Esophagus muscularis mucosa (tissue), 4 donors: Measurements from ENCODE around the gene ARID5B. TPM values are rescaled to one million over a fixed set of nuclear protein-coding genes. Genes with fewer than 3 reads are reported as not detected.

Source experiments
- DNase-seq: peaks from one replicate; pipeline ENCODE4 v3.0.0-alpha.2; 2017; ENCODE audit errors: extremely low spot score
- H3K27ac ChIP-seq, 4 donors: fragments of 200-600 bp; sonication (generic); replicated peaks in 1 of 4; 1 replicate in 3 of 4; 2 replicates in 1 of 4; pipeline ENCODE4 v1.5.1; 2016 to 2019; ENCODE audit warnings: mild to moderate bottlenecking in 1 of 4
- H3K27me3 ChIP-seq, 4 donors: fragments of 200-600 bp; sonication (generic); one replicate each; pipeline versions ENCODE4 v1.5.1 to v1.6.0; 2016 to 2019
- H3K36me3 ChIP-seq, 4 donors: fragments of 200-600 bp; sonication (generic); one replicate each; pipeline ENCODE4 v1.5.1; 2016 to 2019
- H3K4me1 ChIP-seq, 4 donors: fragments of 200-600 bp; sonication (generic); one replicate each; pipeline ENCODE4 v1.5.1; 2016 to 2019
- H3K4me3 ChIP-seq, 4 donors: fragments of 200-600 bp; sonication (generic); 1 replicate in 2 of 4; 2 replicates in 2 of 4; pipeline ENCODE4 v1.5.1; 2016 to 2019; ENCODE audit warnings: mild to moderate bottlenecking in 4 of 4, moderate library complexity in 1 of 4
- H3K9me3 ChIP-seq, 4 donors: fragments of 200-600 bp; sonication (generic); 1 replicate in 3 of 4; 2 replicates in 1 of 4; pipeline ENCODE4 v1.5.1; 2016 to 2019
- EP300 ChIP-seq: sonication (generic); formaldehyde crosslinking; IDR thresholded peaks from one replicate; pipeline ENCODE4 v1.6.1; 2017; ENCODE audit warnings: antibody characterized with exemption
- POLR2A ChIP-seq: fragments of 450-650 bp; IDR thresholded peaks from one replicate; pipeline ENCODE4 v1.6.1; 2017; ENCODE audit warnings: antibody characterized with exemption, moderate library complexity, mild to moderate bottlenecking, low read depth
- POLR2AphosphoS5 ChIP-seq, 2 donors: sonication (generic); formaldehyde crosslinking; IDR thresholded peaks; one replicate each; pipeline ENCODE4 v1.6.1; 2017; ENCODE audit warnings: antibody characterized with exemption in 2 of 2
- WGBS: methylation state at CpG from one replicate; pipeline ENCODE4 v1.1.5; 2018; 5-methylcytosine and 5-hydroxymethylcytosine counted together
- intact Hi-C: fragments of 100-400 bp; cut with DNase I; formaldehyde crosslinking; loops from one replicate; pipeline ENCODE4 v1.15.1; 2023
- total RNA-seq, 4 donors: library from RNA; depleted of rRNA; stranded (reverse); fragments of >200 nt; gene quantifications; one replicate each; pipeline versions ENCODE4 v1.1.0 to v1.2.1, GENCODE V29; 2016
- TF ChIP-seq, protein P1 (sequence below), 3 experiments: fragments of 200-600 bp in 2 of 3; fragments of 450-650 bp in 1 of 3; sonication (generic) in 2 of 3; IDR thresholded peaks; one replicate each; pipeline ENCODE4 v1.5.1; 2017 to 2019; ENCODE audit warnings: antibody characterized with exemption in 3 of 3, mild to moderate bottlenecking in 2 of 3, moderate library complexity in 1 of 3

The ARID5B gene
- total RNA-seq, 4 donors from 2014 or later, result 33.6 to 150 (median 64.9) TPM

DNA sequence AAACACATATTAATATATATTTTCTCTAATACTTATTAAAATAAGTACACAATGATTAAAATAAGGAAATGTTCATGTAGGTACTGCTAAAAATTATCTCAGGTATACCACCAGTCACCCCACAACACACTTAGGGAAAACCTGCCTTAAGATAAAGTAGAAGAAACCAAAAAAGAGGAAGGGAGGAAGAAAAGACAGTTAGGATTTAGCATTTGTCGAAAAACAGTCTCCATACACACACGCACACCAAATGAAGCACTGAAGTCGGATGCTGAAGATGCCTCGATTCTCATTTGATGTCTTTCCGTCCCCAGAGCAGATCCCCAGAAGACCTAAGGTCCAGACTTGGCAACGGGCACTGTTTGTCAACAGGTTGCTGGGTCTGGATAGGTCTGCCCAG is 30.0 kb upstream of the ARID5B start:
- Histone ChIP-seq H3K27ac (no peak overlapping the region), H3K4me3 (no peak overlapping the region), H3K36me3 (no peaks in the 10 kb centered on the region), H3K9me3 (no peaks in the 10 kb centered on the region), H3K27me3 (no peaks in the 10 kb centered on the region), H3K4me1 (peaks cover 0 to 23% (median 19%) of the 10 kb centered on the region in 4 donors)
- DNase-seq, result no peak
- WGBS, result 97% methylated on average over 6 of the region's 6 CpGs
- intact Hi-C loops, result no loop called here
- TF ChIP-seq, protein P1, sequence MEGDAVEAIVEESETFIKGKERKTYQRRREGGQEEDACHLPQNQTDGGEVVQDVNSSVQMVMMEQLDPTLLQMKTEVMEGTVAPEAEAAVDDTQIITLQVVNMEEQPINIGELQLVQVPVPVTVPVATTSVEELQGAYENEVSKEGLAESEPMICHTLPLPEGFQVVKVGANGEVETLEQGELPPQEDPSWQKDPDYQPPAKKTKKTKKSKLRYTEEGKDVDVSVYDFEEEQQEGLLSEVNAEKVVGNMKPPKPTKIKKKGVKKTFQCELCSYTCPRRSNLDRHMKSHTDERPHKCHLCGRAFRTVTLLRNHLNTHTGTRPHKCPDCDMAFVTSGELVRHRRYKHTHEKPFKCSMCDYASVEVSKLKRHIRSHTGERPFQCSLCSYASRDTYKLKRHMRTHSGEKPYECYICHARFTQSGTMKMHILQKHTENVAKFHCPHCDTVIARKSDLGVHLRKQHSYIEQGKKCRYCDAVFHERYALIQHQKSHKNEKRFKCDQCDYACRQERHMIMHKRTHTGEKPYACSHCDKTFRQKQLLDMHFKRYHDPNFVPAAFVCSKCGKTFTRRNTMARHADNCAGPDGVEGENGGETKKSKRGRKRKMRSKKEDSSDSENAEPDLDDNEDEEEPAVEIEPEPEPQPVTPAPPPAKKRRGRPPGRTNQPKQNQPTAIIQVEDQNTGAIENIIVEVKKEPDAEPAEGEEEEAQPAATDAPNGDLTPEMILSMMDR (IDR thresholded peaks at IDR 0.05), result no peak

DNA sequence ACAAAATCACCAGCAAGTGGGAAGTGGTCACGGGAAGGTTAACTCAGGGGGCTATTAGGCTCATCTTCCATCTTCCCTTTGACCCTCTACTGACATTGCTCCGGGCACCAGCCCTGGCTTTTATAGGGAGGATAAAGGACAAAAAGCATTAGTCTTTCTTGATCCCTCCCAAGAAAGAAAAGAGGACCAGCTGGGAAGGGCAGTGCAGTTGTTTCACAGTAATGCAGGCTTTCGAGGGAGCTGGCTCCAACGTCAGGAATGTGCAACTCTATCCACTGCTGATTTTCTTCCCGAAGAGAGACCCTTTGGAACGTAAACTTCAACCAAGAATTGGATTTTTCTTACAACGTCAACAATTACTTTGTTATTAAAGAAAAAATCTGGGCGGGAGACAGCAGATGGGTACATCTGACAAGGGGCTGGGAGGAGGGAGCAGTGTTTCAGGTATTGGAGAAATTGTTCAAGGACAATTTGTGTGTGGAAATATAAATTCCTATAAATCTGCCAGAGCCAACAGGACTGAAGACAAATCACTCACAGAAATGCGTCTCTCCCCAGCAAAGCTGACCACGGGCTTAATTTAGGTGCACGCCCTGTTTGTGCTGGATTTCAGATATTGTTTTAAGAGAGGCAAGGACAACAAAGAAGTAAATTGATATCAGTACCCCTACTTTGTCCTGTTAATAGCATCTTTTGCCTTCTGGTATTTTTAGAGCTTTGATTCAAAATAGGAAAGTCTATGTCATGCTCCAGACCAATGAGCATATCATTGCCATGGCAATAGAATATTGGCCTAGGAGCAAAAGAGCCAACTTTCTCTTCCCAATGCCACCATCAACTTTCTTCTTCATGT is 23.4 kb upstream of the ARID5B start:
- H3K4me1 ChIP-seq, result no peaks in the 10 kb centered on the region
- TF ChIP-seq POLR2AphosphoS5 (IDR thresholded peaks at IDR 0.05), result no peak
- intact Hi-C loops, result no loop called here
- H3K36me3 ChIP-seq, result no peaks in the 10 kb centered on the region
- no peaks in the 10 kb centered on the region for H3K9me3 ChIP-seq
- H3K27me3 ChIP-seq, result no peaks in the 10 kb centered on the region
- WGBS, result 74% methylated on average over 11 of the region's 11 CpGs
- H3K27ac ChIP-seq, result no peak overlapping the region
- no peak overlapping the region for H3K4me3 ChIP-seq
- DNase-seq, result no peak

DNA sequence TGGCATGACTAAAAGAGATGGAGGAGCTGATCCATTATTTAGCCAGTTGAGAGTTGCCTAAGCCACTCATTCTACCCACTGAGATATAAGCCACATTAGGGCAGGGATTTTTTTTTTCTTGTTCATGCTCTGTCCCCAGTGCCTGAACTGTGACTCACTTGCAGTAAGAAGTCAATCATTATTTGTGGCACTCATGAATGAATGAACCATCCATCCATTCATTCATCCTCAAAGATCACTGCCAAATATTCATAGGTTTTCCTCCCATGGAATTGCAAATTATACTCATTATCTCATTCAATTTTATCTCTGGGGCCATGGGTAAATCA is 22.8 kb upstream of the ARID5B start:
- H3K9me3 ChIP-seq, result no peaks in the 10 kb centered on the region
- H3K27me3 ChIP-seq, result no peaks in the 10 kb centered on the region
- no peaks in the 10 kb centered on the region for H3K4me1 ChIP-seq
- no peak overlapping the region for H3K4me3 ChIP-seq
- H3K36me3 ChIP-seq, result no peaks in the 10 kb centered on the region
- TF ChIP-seq POLR2A (no peak), EP300 (no peak), POLR2AphosphoS5 (IDR thresholded peaks at IDR 0.05) (no peak)
- TF ChIP-seq, protein P1 (IDR thresholded peaks at IDR 0.05), result no peak
- no peak overlapping the region for H3K27ac ChIP-seq
- no peak for DNase-seq
- intact Hi-C loops, result no loop called here

DNA sequence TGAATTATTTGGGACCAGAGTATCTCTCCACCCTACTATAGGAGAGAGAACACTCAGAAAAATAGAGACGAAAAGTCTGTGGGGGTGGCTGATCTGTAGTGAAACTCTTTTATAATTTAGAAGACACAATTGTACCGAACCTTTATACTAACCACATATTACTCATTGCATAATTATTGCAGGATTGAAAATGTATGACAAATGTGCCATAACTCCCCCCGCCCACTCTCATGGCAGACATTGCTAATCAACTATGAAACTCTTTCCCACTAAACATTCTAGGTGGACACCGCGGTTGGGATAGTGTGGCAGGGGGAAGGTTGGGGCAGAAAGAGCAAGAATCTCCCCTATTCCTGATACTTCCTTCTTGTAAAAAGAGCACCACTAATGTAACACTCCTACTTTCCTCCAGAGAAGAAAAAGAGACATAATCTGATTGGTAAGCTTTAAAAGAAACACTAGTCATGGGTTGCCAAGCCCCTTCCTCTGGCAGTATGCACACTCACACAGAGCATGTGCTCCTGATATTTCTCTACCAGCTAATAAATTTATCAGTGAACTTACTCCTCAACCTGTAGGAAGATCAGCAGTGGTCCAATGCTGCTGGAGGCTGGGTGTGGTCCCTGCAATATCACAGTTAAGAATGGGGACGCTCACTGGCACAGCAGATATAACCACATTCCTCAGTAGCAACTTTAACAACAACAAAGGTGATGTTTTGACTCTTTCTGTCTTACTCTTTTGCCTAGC is 18.7 kb upstream of the ARID5B start:
- no peak for DNase-seq
- no peak for TF ChIP-seq POLR2A
- TF ChIP-seq, protein P1 (IDR thresholded peaks at IDR 0.05), result no peak
- TF ChIP-seq POLR2AphosphoS5 (IDR thresholded peaks at IDR 0.05), result no peak
- no peak for TF ChIP-seq EP300
- no peaks in the 10 kb centered on the region for H3K27me3 ChIP-seq
- H3K27ac ChIP-seq, result no peak overlapping the region
- intact Hi-C loops, result no loop called here
- no peaks in the 10 kb centered on the region for H3K36me3 ChIP-seq
- no peak overlapping the region for H3K4me3 ChIP-seq
- H3K9me3 ChIP-seq, result no peaks in the 10 kb centered on the region
- 90% methylated on average over 5 of the region's 6 CpGs for WGBS
- H3K4me1 ChIP-seq, result no peaks in the 10 kb centered on the region

DNA sequence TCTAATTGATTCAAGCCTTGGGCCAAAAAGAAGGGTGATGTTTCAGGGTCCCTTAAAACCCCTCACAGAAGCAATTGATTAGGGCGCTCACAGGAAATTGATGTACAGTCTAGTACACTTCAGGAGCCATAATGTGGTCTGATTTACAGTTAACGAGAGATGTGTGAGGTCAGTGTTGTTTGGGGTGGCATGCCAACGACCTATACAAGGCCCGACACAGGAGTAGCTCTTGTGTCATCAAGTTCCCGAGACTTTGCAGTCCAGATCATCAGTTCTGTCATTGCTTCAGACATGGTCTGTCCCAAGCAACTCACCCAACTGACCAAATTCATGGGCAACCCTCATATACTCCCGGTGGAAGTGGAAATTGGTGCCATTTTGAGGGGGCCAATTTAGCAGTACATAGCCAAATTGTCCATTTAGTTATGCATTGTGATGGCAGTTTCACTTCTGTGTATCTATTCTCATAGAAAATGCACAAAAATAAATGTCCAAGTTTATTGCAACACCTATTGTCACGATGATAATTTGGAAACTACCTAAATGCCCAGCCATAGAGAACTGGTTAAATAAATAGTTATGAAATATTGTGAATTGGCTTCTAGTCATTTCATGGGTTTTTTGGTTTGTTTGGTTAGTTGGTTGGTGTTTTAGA is 18.0 kb upstream of the ARID5B start:
- DNase-seq, result no peak
- Histone ChIP-seq H3K9me3 (no peaks in the 10 kb centered on the region), H3K27ac (no peak overlapping the region), H3K4me1 (no peaks in the 10 kb centered on the region), H3K4me3 (no peak overlapping the region), H3K36me3 (no peaks in the 10 kb centered on the region), H3K27me3 (no peaks in the 10 kb centered on the region)
- no peak for TF ChIP-seq POLR2A
- TF ChIP-seq, protein P1 (IDR thresholded peaks at IDR 0.05), result no peak
- TF ChIP-seq EP300, result no peak
- TF ChIP-seq POLR2AphosphoS5 (IDR thresholded peaks at IDR 0.05), result no peak
- intact Hi-C loops, result no loop called here
- WGBS, result 94% methylated on average over 7 of the region's 7 CpGs
